ENCODE results near the gene ADGRL3.

Gene ADGRL3

DNA sequence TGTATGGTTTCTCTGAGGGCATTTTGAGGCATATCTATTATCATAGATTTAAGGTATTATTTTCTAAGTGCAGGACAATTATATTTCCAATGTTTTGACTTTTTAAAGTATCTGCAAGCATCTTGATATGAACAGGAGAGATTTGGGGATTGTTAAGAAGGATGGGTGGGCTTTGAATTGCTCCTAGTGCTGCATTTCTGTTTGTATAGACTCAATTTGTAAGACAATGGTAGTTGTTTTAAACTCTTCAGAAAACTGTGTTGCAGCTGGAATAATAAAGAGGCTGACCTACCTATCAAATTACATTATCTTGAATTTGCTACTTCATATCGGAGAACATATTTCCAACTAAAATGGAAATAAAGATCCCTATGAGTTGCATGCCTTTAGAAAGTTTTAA, 570.3 kb downstream of the ADGRL3 start:
- no peak overlapping the region for H3K4me3 ChIP-seq (IDR thresholded peaks at IDR 0.05; ENCODE audit: insufficient read depth, low read depth, low read length)
- no peaks in the 10 kb centered on the region for H3K79me2 ChIP-seq (ENCODE audit: insufficient read depth, low read depth)
- no peaks in the 10 kb centered on the region for H3K4me1 ChIP-seq (ENCODE audit: low read depth, poor library complexity, severe bottlenecking)
- H3K9ac ChIP-seq: no peak overlapping the region
- H4K20me1 ChIP-seq (ENCODE audit: insufficient read depth): no peaks in the 10 kb centered on the region
- no peaks in the 10 kb centered on the region for H3K27me3 ChIP-seq (ENCODE audit: insufficient read depth, low read depth)
- TF ChIP-seq, protein P1, sequence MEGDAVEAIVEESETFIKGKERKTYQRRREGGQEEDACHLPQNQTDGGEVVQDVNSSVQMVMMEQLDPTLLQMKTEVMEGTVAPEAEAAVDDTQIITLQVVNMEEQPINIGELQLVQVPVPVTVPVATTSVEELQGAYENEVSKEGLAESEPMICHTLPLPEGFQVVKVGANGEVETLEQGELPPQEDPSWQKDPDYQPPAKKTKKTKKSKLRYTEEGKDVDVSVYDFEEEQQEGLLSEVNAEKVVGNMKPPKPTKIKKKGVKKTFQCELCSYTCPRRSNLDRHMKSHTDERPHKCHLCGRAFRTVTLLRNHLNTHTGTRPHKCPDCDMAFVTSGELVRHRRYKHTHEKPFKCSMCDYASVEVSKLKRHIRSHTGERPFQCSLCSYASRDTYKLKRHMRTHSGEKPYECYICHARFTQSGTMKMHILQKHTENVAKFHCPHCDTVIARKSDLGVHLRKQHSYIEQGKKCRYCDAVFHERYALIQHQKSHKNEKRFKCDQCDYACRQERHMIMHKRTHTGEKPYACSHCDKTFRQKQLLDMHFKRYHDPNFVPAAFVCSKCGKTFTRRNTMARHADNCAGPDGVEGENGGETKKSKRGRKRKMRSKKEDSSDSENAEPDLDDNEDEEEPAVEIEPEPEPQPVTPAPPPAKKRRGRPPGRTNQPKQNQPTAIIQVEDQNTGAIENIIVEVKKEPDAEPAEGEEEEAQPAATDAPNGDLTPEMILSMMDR (conservative IDR thresholded peaks at IDR 0.05; ENCODE audit: low read depth, low read length): no peak
- H3K36me3 ChIP-seq (ENCODE audit: insufficient read depth): no peaks in the 10 kb centered on the region
- no peak overlapping the region for H3K4me2 ChIP-seq
- no peak overlapping the region for H3K27ac ChIP-seq
- no peak overlapping the region for H2AFZ ChIP-seq (ENCODE audit: low read depth)

DNA sequence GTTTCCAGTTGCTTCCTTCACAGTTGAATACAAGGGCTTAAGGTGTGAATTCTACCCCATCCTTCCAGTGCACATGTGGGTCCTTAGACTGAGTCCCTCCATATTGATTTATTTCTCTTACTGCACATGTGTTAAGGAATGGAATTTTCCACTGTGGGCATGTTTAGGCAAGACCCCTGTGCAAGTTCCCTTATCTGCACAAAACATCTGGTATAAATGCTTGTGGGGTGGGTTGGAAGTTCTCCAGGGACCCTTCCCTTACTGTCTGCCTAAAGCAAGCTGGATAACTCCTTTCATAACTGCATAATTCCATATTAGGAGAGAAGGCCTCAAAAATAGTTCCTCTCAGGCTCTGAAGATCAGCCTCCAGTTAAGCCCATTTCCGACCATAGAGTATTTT, 570.9 kb downstream of the ADGRL3 start:
- Histone ChIP-seq H3K27me3 (ENCODE audit: insufficient read depth, low read depth) (no peaks in the 10 kb centered on the region), H4K20me1 (ENCODE audit: insufficient read depth) (no peaks in the 10 kb centered on the region), H3K4me1 (ENCODE audit: low read depth, poor library complexity, severe bottlenecking) (no peaks in the 10 kb centered on the region), H3K27ac (no peak overlapping the region), H3K36me3 (ENCODE audit: insufficient read depth) (no peaks in the 10 kb centered on the region), H3K4me2 (no peak overlapping the region), H2AFZ (ENCODE audit: low read depth) (no peak overlapping the region), H3K4me3 (IDR thresholded peaks at IDR 0.05; ENCODE audit: insufficient read depth, low read depth, low read length) (no peak overlapping the region), H3K9ac (no peak overlapping the region), H3K79me2 (ENCODE audit: insufficient read depth, low read depth) (no peaks in the 10 kb centered on the region)
- TF ChIP-seq, protein P1 (conservative IDR thresholded peaks at IDR 0.05; ENCODE audit: low read depth, low read length): no peak

DNA sequence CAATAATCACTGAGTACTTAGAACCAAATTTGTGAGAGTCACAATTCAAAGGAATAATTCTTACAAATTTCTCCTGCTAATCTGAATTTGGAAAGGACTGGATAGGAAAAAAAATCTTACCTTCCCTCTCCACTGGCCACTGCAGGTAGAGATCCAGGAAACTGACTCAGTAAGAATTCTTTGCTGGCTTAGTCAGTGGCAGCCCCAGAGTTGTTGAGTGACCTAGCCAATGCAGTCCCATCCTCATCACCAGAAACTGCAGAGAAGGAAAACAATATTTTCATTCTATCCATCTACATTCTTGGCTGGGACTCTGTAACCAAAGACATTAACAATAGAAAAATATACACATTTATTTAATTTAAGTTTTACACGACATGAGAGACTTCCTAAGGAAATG, 572.0 kb downstream of the ADGRL3 start:
- Histone ChIP-seq H3K4me3 (IDR thresholded peaks at IDR 0.05; ENCODE audit: insufficient read depth, low read depth, low read length) (no peak overlapping the region), H3K4me1 (ENCODE audit: low read depth, poor library complexity, severe bottlenecking) (no peaks in the 10 kb centered on the region), H4K20me1 (ENCODE audit: insufficient read depth) (no peaks in the 10 kb centered on the region), H3K9ac (no peak overlapping the region), H3K4me2 (no peak overlapping the region), H2AFZ (ENCODE audit: low read depth) (no peak overlapping the region), H3K27ac (no peak overlapping the region), H3K27me3 (ENCODE audit: insufficient read depth, low read depth) (no peaks in the 10 kb centered on the region), H3K79me2 (ENCODE audit: insufficient read depth, low read depth) (no peaks in the 10 kb centered on the region), H3K36me3 (ENCODE audit: insufficient read depth) (no peaks in the 10 kb centered on the region)
- TF ChIP-seq, protein P1 (conservative IDR thresholded peaks at IDR 0.05; ENCODE audit: low read depth, low read length): no peak

DNA sequence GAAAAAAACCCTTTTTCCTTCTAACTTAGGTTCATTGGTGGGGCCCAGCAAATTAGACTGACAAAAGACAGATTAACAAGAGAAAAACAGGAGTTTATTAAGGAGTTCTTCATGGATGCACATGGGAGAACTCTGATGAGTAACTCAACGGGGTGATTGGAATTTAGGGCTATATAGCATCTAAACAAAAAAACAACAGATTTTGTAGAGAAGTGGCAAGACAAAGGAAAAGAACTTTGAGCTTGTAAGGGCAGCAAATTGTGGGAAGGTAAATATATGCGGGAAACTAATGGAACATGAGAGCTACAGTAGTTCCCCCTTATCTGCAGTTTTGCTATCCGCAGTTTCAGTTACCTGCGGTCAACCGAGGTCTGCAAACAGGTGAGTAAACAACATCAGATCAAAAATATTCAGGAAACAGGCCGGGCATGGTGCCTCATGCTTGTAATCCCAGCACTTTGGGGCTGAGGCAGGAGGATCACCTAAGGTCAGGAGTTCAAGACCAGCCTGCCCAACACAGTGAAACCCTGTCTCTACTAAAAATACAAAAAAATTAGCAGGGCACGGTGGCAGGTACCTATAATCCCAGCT, 573.6 kb downstream of the ADGRL3 start:
- TF ChIP-seq, protein P1 (conservative IDR thresholded peaks at IDR 0.05; ENCODE audit: low read depth, low read length): no peak
- no peaks in the 10 kb centered on the region for H3K36me3 ChIP-seq (ENCODE audit: insufficient read depth)
- no peak overlapping the region for H3K4me3 ChIP-seq (IDR thresholded peaks at IDR 0.05; ENCODE audit: insufficient read depth, low read depth, low read length)
- no peak overlapping the region for H3K4me2 ChIP-seq
- no peak overlapping the region for H2AFZ ChIP-seq (ENCODE audit: low read depth)
- H3K4me1 ChIP-seq (ENCODE audit: low read depth, poor library complexity, severe bottlenecking): no peaks in the 10 kb centered on the region
- no peaks in the 10 kb centered on the region for H4K20me1 ChIP-seq (ENCODE audit: insufficient read depth)
- no peak overlapping the region for H3K27ac ChIP-seq
- H3K27me3 ChIP-seq (ENCODE audit: insufficient read depth, low read depth): no peaks in the 10 kb centered on the region
- no peak overlapping the region for H3K9ac ChIP-seq
- H3K79me2 ChIP-seq (ENCODE audit: insufficient read depth, low read depth): no peaks in the 10 kb centered on the region
